Measurements from ENCODE around the gene JAG1.

The JAG1 gene

DNA sequence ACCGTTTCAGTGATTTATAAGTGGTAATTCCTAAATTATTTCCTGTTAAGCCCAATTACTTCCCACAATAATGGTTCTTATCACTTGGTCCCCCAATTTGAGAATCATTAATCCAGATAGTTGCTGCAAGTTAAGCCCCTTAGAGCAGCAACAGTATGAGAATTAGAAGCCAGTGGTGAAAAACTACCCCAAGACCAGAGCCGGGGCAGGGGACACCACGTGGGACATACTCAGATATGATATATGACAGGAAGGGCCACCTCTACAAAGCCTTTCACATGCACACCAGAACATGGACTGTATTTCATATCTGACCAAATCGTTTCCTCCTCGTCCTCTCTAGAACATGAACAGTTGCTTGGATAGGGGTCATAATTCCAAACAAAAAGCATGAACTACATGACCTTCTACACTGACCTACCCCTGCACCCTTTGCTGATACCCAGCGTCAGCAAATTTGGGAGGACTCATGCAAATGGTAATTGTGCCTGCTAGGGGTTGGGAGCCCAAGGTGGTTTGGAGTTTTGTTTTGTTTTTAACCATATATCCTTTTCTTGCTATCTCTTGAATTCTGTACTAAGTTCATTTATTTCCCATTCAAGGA, 3.9 kb downstream of the JAG1 start:
- TF ChIP-seq ZFP3 (CRISPR knock-in tag; IDR thresholded peaks at IDR 0.05): no peak
- TF ChIP-seq RARB (CRISPR knock-in tag; IDR thresholded peaks at IDR 0.05): no peak
- no peak for TF ChIP-seq OSR1 (CRISPR knock-in tag; IDR thresholded peaks at IDR 0.05)
- TF ChIP-seq GLIS3 (CRISPR knock-in tag; IDR thresholded peaks at IDR 0.05): no peak
- TF ChIP-seq BACH2 (CRISPR knock-in tag; IDR thresholded peaks at IDR 0.05; ENCODE audit: borderline replicate concordance): no peak
- TF ChIP-seq ZFP30 (CRISPR knock-in tag; IDR thresholded peaks at IDR 0.05): no peak
- TF ChIP-seq, protein P1, sequence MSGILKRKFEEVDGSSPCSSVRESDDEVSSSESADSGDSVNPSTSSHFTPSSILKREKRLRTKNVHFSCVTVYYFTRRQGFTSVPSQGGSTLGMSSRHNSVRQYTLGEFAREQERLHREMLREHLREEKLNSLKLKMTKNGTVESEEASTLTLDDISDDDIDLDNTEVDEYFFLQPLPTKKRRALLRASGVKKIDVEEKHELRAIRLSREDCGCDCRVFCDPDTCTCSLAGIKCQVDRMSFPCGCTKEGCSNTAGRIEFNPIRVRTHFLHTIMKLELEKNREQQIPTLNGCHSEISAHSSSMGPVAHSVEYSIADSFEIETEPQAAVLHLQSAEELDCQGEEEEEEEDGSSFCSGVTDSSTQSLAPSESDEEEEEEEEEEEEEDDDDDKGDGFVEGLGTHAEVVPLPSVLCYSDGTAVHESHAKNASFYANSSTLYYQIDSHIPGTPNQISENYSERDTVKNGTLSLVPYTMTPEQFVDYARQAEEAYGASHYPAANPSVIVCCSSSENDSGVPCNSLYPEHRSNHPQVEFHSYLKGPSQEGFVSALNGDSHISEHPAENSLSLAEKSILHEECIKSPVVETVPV (CRISPR knock-in tag; IDR thresholded peaks at IDR 0.05): no peak
- no peak for TF ChIP-seq ZC3H10 (CRISPR knock-in tag; IDR thresholded peaks at IDR 0.05)
- no peak for TF ChIP-seq ISL1 (CRISPR knock-in tag; IDR thresholded peaks at IDR 0.05)
- no peak for TF ChIP-seq PPARA (CRISPR knock-in tag; IDR thresholded peaks at IDR 0.05; ENCODE audit: borderline replicate concordance)
- TF ChIP-seq, protein P2, sequence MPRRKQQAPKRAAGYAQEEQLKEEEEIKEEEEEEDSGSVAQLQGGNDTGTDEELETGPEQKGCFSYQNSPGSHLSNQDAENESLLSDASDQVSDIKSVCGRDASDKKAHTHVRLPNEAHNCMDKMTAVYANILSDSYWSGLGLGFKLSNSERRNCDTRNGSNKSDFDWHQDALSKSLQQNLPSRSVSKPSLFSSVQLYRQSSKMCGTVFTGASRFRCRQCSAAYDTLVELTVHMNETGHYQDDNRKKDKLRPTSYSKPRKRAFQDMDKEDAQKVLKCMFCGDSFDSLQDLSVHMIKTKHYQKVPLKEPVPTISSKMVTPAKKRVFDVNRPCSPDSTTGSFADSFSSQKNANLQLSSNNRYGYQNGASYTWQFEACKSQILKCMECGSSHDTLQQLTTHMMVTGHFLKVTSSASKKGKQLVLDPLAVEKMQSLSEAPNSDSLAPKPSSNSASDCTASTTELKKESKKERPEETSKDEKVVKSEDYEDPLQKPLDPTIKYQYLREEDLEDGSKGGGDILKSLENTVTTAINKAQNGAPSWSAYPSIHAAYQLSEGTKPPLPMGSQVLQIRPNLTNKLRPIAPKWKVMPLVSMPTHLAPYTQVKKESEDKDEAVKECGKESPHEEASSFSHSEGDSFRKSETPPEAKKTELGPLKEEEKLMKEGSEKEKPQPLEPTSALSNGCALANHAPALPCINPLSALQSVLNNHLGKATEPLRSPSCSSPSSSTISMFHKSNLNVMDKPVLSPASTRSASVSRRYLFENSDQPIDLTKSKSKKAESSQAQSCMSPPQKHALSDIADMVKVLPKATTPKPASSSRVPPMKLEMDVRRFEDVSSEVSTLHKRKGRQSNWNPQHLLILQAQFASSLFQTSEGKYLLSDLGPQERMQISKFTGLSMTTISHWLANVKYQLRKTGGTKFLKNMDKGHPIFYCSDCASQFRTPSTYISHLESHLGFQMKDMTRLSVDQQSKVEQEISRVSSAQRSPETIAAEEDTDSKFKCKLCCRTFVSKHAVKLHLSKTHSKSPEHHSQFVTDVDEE (CRISPR knock-in tag; IDR thresholded peaks at IDR 0.05): no peak
- no peak for TF ChIP-seq ESRRG (CRISPR knock-in tag; IDR thresholded peaks at IDR 0.05)
- TF ChIP-seq ZNF565 (CRISPR knock-in tag; conservative IDR thresholded peaks at IDR 0.05; ENCODE audit: low read depth): no peak
- TF ChIP-seq, protein P3, sequence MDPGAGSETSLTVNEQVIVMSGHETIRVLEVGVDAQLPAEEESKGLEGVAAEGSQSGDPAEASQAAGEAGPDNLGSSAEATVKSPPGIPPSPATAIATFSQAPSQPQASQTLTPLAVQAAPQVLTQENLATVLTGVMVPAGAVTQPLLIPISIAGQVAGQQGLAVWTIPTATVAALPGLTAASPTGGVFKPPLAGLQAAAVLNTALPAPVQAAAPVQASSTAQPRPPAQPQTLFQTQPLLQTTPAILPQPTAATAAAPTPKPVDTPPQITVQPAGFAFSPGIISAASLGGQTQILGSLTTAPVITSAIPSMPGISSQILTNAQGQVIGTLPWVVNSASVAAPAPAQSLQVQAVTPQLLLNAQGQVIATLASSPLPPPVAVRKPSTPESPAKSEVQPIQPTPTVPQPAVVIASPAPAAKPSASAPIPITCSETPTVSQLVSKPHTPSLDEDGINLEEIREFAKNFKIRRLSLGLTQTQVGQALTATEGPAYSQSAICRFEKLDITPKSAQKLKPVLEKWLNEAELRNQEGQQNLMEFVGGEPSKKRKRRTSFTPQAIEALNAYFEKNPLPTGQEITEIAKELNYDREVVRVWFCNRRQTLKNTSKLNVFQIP (CRISPR knock-in tag; IDR thresholded peaks at IDR 0.05; ENCODE audit: borderline replicate concordance, low read depth): no peak
- no peak for ATAC-seq

DNA sequence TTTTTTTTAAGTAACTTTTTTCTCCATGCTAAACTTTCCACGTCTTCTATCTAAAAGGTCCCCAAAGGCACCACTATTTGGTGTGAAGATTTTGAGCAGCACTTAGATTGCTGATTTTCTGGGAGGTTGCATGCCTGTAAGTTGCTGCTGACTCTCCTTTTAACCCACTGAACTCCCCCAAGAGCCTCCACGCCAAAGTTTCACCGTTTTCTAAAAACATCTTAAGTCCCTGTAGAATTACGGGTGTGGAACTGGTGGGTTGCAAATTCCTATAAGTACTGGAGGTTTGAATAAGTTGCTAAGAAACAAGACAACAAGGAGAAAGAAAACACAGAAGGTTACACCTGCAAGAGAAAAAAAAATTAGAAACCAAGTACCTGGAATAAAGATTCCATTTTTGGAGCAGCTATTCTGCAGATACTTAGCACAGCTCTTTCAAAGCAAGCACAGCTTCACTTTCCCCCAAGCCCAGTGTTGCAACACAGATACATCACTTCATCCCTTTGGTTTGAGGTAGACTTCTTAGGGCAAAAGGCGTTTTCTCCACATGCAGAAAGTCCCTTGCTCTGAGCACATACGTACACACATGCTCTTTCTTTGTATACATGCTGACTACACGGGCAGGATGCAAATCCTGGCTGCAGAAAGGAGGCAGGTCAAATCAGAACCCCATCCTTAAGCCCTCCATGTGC, 5.0 kb downstream of the JAG1 start:
- TF ChIP-seq ZNF8 (CRISPR knock-in tag; IDR thresholded peaks at IDR 0.05) (no peak), OSR1 (CRISPR knock-in tag; IDR thresholded peaks at IDR 0.05) (no peak), ZFP3 (CRISPR knock-in tag; IDR thresholded peaks at IDR 0.05) (no peak), ZC3H10 (CRISPR knock-in tag; IDR thresholded peaks at IDR 0.05) (no peak), ZNF70 (CRISPR knock-in tag; IDR thresholded peaks at IDR 0.05) (no peak), CSDC2 (CRISPR knock-in tag; IDR thresholded peaks at IDR 0.05) (no peak)
- TF ChIP-seq, protein P4, sequence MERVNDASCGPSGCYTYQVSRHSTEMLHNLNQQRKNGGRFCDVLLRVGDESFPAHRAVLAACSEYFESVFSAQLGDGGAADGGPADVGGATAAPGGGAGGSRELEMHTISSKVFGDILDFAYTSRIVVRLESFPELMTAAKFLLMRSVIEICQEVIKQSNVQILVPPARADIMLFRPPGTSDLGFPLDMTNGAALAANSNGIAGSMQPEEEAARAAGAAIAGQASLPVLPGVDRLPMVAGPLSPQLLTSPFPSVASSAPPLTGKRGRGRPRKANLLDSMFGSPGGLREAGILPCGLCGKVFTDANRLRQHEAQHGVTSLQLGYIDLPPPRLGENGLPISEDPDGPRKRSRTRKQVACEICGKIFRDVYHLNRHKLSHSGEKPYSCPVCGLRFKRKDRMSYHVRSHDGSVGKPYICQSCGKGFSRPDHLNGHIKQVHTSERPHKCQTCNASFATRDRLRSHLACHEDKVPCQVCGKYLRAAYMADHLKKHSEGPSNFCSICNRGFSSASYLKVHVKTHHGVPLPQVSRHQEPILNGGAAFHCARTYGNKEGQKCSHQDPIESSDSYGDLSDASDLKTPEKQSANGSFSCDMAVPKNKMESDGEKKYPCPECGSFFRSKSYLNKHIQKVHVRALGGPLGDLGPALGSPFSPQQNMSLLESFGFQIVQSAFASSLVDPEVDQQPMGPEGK (CRISPR knock-in tag; IDR thresholded peaks at IDR 0.05; ENCODE audit: borderline replicate concordance): no peak
- TF ChIP-seq, protein P5, sequence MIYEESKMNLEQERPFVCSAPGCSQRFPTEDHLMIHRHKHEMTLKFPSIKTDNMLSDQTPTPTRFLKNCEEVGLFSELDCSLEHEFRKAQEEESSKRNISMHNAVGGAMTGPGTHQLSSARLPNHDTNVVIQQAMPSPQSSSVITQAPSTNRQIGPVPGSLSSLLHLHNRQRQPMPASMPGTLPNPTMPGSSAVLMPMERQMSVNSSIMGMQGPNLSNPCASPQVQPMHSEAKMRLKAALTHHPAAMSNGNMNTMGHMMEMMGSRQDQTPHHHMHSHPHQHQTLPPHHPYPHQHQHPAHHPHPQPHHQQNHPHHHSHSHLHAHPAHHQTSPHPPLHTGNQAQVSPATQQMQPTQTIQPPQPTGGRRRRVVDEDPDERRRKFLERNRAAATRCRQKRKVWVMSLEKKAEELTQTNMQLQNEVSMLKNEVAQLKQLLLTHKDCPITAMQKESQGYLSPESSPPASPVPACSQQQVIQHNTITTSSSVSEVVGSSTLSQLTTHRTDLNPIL (CRISPR knock-in tag; IDR thresholded peaks at IDR 0.05; ENCODE audit: low read depth): no peak
- TF ChIP-seq, protein P1 (CRISPR knock-in tag; IDR thresholded peaks at IDR 0.05): no peak
- TF ChIP-seq, protein P2 (CRISPR knock-in tag; IDR thresholded peaks at IDR 0.05): no peak
- no peak for ATAC-seq
